GM08714 (cell line): ENCODE measurements around the gene AOC2.

Experiments used
- H3K4me3 ChIP-seq: fragments of 200-500 bp; sonication (Bioruptor generic); 2 replicates; pipeline ENCODE4 v1.5.1; 2014; ENCODE audit warnings: mild to moderate bottlenecking, low read length, inconsistent platforms
- ZNF274 ChIP-seq: IDR thresholded peaks from 2 replicates; pipeline ENCODE4 v1.6.1; 2012; ENCODE audit warnings: mild to moderate bottlenecking, low read depth, low read length

AOC2 gene, protein sequence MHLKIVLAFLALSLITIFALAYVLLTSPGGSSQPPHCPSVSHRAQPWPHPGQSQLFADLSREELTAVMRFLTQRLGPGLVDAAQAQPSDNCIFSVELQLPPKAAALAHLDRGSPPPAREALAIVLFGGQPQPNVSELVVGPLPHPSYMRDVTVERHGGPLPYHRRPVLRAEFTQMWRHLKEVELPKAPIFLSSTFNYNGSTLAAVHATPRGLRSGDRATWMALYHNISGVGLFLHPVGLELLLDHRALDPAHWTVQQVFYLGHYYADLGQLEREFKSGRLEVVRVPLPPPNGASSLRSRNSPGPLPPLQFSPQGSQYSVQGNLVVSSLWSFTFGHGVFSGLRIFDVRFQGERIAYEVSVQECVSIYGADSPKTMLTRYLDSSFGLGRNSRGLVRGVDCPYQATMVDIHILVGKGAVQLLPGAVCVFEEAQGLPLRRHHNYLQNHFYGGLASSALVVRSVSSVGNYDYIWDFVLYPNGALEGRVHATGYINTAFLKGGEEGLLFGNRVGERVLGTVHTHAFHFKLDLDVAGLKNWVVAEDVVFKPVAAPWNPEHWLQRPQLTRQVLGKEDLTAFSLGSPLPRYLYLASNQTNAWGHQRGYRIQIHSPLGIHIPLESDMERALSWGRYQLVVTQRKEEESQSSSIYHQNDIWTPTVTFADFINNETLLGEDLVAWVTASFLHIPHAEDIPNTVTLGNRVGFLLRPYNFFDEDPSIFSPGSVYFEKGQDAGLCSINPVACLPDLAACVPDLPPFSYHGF

DNA sequence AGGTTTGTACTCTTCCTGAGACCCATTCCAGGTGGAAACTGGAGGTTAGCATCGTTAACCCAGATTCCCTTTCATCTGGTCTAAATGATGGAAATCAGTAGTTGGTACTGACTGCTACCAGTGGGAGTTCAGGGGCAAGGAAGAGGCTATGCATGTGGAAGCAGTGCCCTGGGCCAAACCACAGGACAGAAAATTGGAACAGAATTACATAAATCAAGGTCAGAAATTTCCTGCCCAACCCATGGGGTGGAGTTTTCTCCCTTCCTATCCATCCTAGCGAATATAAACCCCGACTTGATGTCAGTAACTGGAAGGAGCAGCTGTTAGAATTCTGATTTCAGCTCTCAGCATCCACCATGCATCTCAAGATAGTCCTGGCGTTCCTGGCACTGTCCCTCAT is at the start of gene AOC2:
Gene AOC2 (plus strand): TSS at position 310 of the 400 bp plus-strand sequence. CDS start 47 bp downstream, at position 357.
- no peak for TF ChIP-seq ZNF274
- no peak within 1 kb of the TSS for H3K4me3 ChIP-seq

- H3K4me3 ChIP-seq, result no peak overlapping the region
- no peak for TF ChIP-seq ZNF274
Observed at GRCh38 chr17:42795061-42795460, 49.3 kb upstream of the AOC2 start.

GRCh38 chr17:42795465-42795864 is 48.9 kb upstream of the AOC2 start:
- no peak for TF ChIP-seq ZNF274
- no peak overlapping the region for H3K4me3 ChIP-seq

GRCh38 chr17:42796066-42796758 is 48.2 kb upstream of the AOC2 start:
- no peak overlapping the region for H3K4me3 ChIP-seq
- TF ChIP-seq ZNF274, result no peak

DNA sequence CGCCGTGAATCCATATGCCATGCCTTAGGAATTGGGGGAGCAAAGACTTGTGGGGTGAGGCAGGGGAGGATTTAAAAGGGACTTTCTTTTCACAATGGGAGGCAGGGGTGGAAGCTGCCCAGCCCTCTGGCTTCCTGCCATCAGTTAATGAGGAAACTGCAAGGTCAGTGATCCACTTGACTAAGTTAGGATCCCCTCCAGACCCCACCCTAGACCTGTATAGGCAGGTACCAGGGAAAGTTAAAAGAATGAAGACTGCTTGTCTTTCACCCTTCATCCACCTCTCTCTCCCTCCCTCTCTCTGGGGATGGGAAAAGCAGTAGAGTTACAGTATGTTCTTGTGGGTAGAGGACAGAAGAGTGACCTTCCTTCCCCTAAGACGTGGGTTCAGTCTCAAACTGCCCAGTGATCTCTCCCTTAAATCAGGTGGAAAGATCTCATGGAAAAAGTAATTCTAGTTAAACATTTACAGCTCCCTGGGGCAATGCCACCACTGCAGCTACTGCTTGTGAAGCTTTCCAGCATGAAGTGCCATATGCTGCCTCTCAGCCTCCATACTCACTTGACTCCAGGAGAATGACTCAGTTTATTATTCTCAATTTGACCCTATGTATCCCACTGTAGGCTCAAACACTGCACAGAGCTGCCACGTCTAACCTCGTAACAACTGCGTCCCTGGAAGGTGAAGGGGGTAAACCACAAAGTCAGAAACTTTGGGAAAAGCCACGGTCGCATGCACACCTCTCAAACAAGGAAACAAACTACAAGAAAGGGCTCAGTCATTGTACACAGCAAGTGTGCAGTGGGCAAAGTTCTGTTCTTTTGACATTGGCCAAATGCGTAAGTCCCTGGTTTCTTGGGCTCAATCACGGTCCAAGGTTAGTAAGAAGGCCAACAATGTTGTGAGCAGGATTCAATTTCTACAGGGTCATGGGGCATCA is 47.0 kb upstream of the AOC2 start:
- no peak for TF ChIP-seq ZNF274
- H3K4me3 ChIP-seq, result peak overlapping the region; percentile 88

DNA sequence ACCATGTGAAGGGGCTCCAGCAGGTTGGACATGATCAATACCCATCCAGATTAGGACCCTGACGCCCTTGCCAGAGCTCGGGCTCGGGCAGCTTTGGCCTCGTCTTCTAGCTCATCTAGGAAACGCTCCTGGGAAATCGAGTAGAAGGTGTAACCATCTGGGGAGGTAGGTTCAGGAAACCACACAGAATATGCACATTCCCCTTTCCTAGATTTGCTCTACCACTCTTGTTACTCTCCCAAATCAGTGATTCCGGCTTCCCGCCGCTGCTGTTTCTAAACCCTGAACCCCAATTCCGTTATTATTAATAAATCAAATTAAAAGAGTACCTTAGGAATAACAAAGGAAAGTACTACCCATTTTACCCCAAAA is 46.4 kb upstream of the AOC2 start:
- no peak for TF ChIP-seq ZNF274
- peak overlapping the region; percentile 88 for H3K4me3 ChIP-seq

- TF ChIP-seq ZNF274, result no peak
- peak within 1 kb of the TSS; percentile 88 for H3K4me3 ChIP-seq
Observed at GRCh38 chr17:42798383-42799380, 45.7 kb upstream of the AOC2 start, which contains the start of the genes CNTD1 and COA3. Gene CNTD1 (plus strand): TSS chr17:42798861. CDS start chr17:42799068, 207 bp downstream. Gene COA3 (minus strand): TSS chr17:42798704. CDS start chr17:42798681, 23 bp downstream.

DNA sequence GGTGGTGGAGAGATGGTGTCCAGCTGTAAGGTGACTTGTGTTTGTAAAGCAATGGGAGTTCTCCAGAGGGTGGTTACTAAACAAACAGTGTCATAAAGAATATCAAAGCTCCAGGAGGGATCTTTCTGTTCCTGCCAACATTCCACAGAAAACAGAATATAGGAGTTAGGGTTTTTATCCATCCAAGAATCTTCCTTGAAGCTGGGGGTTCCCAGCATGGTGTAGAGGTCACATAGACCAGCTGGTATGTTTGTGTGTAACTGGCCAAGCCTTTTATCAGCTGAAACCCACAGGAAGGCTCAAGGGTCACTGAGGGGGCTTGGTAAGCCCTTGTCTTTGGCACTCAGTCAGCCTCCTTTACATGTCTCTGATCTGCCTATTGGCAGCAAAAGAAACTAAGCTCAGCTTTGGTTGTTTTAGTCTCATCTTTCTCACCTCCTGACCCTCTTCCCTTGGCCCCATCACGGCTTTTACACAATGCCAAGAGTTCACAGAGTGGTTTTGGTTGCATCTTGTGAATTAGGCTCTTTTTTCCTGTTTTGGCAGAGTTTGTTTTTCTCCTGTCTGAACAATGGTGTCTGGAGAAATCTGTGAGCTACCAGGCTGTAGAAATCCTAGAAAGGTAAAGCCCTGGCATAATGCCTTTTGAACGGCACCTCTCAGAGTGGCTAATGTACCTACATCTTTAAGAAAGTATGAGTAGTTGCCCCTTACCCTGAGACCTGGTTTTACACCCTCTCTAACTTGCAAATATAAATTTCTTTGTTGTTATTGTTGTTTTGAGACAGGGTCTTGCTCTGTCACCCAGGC is 41.1 kb upstream of the AOC2 start:
- H3K4me3 ChIP-seq, result no peak overlapping the region
- no peak for TF ChIP-seq ZNF274

DNA sequence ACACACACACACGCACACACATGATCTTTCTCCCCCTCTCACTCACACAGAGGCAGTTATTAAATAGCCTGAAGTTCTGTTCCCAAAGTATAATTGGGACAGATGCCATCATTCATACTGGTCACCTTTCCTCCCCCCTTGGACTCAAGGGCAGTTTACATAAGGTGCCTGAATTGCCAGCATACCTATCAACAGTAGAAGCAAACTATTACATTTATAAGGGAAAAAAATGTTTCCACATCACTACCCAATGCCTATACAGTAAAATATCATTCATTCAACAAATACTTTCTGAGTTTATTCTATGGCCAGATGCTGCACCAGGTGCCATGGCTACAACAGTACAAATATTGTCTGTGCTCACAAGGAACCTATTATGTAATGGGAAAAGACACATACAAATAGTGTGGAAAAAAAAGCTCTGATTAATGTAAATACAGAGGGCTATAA is 39.4 kb upstream of the AOC2 start:
- no peak for TF ChIP-seq ZNF274
- H3K4me3 ChIP-seq, result no peak overlapping the region

GRCh38 chr17:42806249-42806648 is 38.1 kb upstream of the AOC2 start:
- no peak for TF ChIP-seq ZNF274

DNA sequence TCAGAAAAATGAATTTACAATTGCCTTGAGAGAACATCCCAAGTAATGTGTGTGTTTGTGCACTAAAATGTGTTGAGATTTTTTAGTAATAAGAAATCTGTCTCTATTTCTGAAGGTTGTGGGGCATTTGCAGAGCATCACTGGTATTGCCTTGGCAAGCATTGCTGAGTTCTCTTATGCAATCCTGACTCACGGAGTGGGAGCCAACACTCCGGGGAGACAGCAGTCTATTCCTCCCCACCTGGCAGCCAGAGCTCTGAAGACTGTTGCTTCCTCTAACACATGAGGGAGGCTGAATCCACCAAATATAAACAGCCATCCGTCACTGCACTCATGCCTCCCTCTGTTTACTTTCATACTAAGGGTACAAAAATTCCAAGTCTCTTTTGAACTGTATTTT is 35.1 kb upstream of the AOC2 start:
- no peak overlapping the region for H3K4me3 ChIP-seq
- no peak for TF ChIP-seq ZNF274

More at GRCh38 chr17:42806249-42806648, 38.1 kb upstream of the AOC2 start:
- no peak overlapping the region for H3K4me3 ChIP-seq
